HUDEP-2 (cell line): Measurements from ENCODE around the gene MKLN1.

Source experiments
- DNase-seq, 76 experiments: peaks; one replicate each; lab custom pipeline; 2025; ENCODE audit not compliant: unreplicated experiment in 76 of 76; lab: John Stamatoyannopoulos, UW

Gene MKLN1

GRCh38 chr7:131538813-131539179 is 211.1 kb downstream of the MKLN1 start:
- DNase-seq, result no peak

- no peak for DNase-seq
Measured at GRCh38 chr7:131540491-131541162, 213.0 kb downstream of the MKLN1 start.

GRCh38 chr7:131543298-131543697 is 215.6 kb downstream of the MKLN1 start:
- no peak for DNase-seq

GRCh38 chr7:131544021-131544420 is 216.3 kb downstream of the MKLN1 start:
- DNase-seq, result no peak

- peak in 34 of 76 experiments; percentile 0 to 62 (median 15) for DNase-seq
Measured at GRCh38 chr7:131544449-131545301, 217.0 kb downstream of the MKLN1 start.

- no peak for DNase-seq
Measured at GRCh38 chr7:131546126-131546525, 218.4 kb downstream of the MKLN1 start.
